ENCODE data around the gene KRT13.

Gene KRT13

DNA sequence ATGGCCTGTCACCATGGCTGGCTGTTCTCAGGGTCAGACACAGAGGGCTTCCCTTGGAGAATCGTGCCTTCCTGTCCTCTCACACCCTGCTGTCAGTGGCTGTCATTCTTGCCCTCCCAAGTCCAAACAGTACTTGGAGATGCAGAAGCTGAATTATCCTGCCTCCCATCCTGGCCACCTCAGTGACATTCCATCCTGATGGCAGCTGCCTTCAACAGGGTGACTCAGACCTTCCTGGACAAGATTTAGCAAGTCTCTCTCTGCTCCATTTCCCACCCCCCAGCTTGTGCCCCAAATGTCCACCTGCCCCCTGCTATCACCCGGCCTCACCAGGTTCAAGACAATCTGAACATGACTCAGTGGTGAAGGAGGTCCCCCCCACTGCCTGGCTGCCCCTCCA, 10.9 kb downstream of the KRT13 start:
- no peak for DNase-seq (ENCODE audit: low spot score)

DNA sequence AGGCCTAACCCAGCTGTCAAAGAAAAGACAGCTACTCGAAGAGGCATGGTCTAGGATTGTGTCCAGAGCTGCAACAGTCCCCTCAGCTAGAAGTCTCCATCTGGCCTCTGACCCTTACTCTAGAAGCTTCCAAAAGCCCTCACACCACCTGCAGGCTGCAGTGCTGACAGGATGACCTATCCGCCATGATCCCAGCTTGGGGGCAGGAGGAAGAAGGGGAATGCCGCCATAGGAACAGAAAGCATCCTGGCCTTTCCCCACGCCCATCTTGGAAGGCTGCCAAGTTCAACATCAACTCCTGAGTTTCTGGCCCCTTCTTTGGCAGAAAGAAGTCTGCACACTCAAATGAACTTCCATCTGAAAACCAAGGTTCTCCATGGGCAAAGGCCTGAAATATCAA, 12.6 kb downstream of the KRT13 start:
- no peak for DNase-seq (ENCODE audit: low spot score)

DNA sequence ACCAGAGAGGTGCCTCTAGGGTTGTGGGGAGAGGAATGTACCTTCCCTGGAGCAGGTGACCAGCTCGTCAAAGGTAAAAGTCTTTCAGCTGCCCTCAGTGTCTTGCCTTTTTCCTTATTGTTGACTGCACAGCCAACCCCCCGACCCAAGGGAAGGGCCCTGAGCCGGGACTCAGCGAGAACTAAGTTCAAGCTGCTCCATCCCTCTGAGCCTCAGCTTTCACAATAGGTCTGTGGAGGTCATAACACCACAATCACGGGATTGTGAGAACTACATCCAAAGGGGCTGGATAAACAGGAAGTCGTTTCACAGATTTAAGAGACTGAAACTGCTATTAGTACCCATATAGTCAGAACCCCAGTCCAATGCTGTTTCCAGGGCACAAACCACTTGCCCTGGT, 13.1 kb downstream of the KRT13 start:
- no peak for DNase-seq (ENCODE audit: low spot score)

DNA sequence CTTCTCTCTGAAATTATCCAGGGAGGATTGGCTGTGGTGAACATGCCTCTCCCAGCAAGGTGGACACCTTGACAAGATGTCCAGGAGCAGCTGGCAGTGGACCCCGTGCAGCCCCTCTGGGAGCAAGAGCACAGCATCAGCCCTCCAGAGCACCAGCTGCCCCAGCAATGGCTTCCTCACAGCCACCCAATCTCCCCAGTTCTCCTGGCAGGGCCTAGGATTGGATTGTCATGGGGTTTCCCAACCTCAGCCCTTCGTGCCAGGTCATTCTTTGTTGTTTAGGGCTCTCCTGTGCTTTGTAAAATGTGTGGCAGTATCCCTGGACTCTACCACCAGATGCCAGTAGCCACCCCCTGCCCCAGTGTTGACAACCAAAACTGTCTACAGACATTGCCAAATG, 13.9 kb downstream of the KRT13 start:
- no peak for DNase-seq (ENCODE audit: low spot score)

DNA sequence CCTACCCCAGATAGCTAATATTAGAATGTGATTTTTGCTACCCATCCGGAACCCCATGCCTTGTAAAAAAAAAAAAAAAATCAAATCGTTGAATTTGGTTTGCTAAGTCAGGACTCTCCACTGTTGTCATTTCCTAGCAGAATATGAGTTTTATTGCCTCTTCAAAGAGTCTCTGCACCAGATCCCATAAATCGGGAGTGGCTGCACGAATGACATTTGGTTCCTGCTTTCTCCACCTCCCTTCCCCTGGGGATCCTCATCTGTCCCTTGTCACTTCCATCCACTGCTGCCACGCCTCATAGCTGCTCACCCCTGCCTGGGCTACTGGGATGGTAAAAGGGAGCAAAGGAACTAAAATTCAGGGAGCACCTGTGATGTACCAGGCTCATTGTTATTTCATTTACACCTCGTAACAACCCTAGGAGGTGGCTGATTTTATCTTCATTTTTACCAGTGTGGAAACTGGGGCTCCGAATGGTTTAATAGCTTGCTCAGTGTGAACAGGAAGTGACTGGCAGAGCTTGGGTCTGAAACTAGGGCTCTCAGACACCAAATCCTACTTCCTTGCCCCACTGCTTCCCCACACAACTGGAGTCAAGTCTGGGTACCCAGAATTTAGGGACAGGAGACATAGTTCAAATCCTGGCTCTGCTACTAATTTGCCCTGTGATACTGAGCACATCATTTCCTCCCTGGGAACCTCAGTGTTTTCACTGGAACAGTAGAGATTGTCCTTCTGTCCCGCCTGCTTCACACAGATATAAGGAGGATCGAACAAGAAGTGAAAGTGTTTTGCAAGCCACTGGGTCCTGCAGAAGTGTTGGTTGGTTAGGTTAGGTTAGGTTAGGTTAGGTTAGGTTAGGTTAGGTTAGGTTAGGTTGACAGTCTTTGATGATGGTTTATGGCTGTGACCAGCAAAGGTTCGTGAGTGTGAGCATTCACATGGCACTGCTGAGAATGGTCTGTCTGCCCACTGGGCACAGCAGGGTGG, 15.1 kb downstream of the KRT13 start:
- DNase-seq (ENCODE audit: low spot score), result no peak

DNA sequence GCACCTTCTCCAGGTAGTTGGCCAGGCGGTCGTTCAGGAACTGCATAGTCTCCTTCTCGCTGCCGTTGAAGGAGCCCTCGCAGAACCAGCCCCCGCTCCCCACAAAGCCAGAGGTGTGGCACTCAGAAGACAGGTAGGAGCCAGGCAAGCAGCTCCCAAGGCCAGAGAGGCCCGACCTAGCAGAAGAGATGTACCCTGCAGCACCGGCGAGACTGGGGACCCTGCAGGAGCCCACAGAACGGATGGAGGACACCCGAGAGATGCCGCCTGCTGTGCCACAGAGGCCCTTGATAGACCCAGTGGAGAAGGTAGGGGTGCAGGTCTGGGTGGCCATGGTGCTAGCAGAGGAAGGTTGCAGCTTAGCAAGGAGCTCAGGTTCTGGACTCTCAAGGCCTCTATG, 15.9 kb downstream of the KRT13 start, which contains the start of gene KRT36:
Gene KRT36, minus strand, starts transcription at position 380 of the 400 bp plus-strand sequence. Its CDS starts 46 bp downstream, at position 334.
- no peak for DNase-seq (ENCODE audit: low spot score)

DNA sequence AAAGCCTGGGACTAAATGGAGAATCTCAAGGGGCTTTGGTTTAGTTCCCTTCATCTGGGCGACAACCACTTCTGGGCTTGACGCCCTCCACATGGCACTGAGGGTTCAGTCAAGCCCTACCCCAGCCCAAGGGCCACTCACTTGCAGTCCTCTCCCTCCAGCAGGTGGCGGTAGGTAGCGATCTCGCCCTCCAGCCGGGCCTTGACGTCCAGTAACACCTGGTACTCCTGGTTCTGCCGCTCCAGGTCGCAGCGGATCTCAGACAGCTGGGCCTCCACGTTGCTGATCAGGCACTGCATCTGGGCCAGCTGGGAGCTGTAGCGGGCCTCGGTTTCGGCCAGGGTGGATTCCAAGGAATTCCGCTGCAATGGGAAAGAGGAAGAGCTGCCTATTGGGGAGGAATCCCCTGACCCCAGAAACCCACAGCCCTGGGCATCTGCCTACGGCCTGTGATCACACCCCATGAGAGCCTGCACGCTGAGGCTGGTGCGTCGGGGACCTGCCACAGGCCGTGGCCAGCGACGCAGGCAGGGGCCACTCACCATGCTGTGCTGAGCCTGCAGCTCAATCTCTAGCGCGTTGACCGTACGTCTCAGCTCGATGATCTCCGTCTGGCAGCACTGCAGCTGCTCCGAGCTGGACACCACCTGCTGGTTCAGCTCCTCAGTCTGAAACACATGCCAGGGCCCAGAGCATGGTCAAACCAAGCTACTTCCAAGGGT, 18.4 kb downstream of the KRT13 start:
- no peak for DNase-seq (ENCODE audit: low spot score)

DNA sequence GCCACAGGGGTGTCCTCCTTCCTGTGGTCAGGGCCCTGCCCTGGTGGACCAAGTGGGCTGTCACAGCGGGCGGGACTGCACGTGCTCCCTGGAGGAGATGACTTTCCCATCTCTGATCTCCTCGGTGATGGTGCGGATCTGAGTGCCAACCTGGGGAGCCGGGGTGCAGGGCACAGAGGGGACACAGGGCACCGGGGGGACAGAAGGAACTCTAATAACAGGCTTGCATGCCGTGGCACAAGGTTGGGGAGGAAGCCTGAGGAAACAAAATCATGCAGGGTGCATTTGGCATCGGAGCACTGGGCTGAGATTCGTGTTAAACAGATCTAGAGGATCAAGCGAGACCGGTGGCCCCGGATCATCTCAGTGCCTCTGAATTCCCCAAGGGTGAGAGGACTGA, 19.1 kb downstream of the KRT13 start:
- no peak for DNase-seq (ENCODE audit: low spot score)

DNA sequence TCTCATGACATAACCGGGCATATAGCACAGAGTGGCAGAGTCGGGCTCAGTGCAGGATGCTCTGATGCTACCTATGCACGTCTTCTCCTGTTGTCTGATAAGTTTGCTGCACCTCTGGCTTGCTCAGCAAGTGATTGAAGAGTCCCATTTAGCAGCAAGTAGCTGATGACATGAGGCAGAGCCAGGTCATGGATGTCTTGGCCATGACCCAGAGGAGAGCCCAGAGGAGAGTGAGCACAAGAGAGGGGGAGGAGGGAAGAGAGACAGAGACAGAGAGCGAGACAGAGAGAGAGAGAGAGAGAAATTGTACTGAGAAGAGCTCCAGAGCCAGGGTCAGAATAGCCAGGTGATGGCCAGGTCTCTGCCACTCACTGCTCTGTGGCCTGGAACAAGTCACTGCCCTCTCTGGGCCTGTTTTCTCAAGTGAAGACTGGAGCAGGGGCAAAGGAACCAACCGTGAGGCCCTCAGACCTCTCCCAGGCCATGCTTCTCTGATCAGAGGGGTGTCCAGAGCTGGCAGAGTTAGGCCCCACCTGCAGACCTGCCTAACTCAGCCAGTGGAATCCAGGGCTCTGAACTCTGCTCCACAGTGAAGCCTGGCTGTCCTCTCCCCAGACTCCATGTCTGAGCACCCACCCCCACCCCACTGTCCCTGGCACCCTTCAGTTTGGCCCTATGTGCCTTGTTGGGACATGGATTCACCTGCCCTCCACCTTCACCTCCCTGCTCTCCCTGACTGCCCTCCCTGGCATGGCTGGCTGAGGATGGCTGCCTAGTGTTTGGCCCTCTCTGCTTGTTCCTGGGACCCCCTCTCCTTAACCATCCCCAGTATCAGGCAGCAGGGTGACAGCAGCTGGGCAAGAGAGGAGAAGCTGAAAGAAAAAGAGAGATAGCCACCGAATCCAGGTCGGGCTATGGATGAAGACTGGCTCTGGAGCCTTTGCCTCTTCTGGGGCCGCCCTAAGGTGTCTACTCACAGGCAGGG, 20.2 kb downstream of the KRT13 start:
- no peak for DNase-seq (ENCODE audit: low spot score)

DNA sequence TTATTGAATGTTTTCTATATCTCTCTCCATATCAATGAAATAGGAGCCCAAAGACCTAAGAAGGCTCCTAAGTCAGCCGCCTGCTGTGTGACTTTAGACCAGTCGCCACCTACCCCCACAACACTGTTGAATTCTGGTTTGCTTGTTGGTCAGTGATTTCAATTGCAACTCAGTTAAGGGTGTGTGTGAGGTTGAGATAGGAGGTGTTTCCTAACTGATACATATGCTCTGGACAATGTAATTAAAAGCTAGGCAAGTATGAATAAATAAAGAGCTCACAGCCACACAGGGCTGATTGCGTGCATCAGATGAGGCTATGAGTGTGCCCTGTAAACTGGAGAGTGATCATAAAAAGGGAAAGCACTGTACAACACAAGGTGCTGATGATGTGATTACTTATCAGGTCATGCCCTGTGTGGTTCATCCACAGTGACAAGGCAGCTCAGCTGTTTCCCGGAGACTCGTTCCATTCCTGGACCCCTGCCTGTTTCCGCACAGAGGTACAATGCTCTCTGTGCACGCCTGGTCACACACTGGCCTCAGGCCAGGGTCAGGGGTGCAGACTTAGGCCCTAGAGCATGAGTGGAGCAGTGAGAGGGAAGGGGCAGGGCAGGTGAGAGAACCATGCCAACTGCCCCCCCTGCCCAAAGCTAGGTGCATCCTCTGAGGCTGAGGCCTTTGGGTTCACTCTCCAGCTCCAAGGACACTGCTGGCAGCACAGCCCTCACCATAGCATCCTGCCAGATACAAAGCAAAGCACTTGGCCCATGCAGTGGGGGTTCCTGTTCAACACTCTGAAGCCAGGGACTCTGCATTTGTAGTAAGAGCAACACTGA, 21.2 kb downstream of the KRT13 start:
- DNase-seq (ENCODE audit: low spot score), result no peak

DNA sequence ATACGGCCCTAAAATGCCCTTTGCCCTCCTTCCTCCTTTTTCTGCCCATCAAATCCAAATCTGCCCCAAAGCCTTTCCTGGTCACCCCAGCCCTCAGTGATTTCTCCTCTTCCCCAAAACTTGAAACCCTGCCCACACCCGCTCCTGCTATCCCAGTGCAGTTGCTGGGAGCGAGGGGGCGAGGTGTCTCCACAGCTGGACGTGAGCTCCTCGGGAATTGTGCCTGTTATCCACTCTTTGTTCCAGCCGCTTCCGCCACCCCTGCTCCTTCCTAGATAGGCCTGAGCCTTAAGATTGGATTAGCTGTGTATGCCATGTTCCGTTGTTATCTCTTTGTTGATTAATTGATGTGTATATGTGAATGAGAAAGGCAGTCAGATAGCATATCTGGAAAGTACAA, 21.9 kb downstream of the KRT13 start:
- no peak for DNase-seq (ENCODE audit: low spot score)

DNA sequence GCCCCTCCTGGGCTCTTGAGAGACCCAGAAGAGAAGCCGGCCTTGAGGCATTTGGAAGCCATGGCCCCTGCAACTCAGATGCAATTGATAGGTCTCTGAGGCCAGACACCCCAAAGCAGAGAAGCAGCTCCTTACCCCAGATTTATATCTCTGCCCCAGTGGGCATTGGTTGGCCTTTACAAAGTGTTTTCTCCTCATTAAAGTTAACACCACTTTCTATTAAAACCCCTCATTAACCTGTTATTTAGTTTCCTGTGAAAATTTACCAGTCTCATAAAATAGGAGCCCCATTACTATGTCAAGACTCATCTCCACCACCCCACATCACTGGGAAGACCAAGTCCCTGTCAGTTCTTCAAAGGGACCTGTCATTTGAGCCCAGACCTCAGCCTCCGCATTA, 24.4 kb downstream of the KRT13 start, which contains the start of gene KRT35:
Gene KRT35, minus strand, starts transcription at position 116 of the 400 bp plus-strand sequence. Its CDS starts 54 bp downstream, at position 62.
- DNase-seq (ENCODE audit: low spot score), result no peak

DNA sequence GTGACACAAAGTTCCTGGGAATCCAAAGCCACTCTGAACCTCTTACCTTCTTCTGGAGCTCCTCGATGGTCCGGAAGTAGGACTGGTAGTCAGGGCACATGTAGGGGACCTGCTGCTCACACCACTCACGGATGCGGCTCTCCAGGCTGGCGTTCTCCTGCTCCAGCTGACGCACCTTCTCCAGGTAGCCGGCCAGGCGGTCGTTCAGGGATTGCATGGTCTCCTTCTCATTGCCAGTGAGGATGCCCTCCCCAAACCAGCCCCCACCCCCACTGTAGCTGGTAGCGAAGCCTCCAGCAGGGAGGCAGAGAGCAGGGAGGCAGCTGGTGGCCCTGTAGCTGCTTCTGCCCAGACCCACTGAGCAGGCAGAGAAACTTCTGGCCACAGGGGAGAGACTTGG, 24.8 kb downstream of the KRT13 start:
- no peak for DNase-seq (ENCODE audit: low spot score)

DNA sequence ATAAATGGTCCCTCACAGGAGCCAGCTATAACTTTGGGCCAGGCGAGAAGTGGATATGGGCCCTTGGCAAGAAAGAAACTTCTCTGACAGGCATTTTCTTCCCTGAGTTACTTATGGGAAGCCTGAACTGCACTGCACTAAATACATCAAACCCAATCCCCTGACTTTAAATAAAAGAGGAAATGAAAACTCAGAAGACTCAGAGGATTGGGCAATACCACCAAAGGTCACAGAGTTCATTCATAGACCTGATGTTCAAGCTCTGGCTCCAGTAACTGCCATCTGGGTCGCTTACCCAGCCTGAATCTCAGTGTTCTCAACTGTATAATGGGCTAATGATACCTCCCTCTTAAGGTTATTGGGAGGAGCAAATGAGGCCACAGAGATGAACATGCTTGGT, 25.3 kb downstream of the KRT13 start:
- no peak for DNase-seq (ENCODE audit: low spot score)

DNA sequence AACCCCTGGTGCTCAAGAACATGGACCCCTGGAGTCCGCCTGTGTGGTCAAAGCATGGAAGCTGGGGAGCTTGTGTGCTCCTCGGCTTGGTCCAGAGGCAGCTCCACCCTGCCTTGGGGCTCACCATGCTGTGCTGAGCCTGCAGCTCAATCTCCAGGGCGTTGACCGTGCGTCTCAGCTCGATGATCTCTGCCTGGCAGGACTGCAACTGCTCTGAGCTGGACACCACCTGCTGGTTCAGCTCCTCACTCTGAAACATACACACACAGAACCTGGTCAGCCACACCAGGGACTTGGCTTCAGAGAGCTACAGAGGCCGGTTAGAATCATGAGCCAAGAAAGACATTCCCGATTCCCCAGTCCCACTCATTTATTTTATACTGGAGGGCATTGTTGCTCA, 27.2 kb downstream of the KRT13 start:
- no peak for DNase-seq (ENCODE audit: low spot score)

DNA sequence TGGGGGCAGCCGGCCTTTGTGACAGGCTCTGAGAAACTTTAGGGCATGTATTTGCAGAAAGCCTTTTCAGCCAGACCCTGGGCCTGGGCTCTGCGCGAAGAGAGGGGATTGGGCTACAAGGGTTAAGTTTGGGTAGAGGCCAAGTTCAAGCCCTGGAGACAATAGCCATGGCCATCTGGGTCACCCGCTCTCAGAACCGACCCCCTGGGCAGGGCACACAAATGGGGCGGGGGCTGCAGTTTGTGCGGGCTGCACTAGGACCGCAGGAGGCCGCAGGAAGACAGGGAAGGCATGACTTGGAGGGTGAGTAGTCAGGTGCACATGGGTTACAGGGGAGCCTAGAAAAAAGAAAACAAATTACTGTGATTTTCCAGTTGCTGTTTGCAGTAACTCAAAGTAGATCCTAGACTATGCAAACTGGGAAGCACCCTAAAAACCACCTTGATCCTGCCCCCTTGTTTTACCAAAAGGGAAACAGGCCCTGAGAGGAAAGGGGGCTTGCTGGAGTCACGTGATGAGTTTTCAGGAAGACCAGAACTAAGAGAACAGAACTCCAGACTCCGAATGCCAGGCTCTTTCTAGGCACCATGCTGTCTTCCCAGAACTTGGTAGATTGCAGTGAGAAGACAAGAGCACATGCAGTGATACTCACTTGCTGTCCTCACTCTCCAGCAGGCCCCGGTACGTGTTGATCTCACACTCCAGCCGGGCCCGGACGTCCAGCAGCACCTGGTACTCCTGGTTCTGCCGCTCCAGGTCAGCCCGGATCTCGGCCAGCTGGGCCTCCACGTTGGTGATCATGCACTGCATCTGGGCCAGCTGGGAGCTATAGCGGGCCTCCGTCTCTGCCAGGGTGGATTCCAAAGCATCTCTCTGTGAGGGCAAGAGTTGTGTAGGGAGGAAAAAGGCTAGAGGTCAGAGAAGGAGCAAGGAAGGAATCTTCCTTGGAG, 28.3 kb downstream of the KRT13 start:
- DNase-seq (ENCODE audit: low spot score), result no peak

DNA sequence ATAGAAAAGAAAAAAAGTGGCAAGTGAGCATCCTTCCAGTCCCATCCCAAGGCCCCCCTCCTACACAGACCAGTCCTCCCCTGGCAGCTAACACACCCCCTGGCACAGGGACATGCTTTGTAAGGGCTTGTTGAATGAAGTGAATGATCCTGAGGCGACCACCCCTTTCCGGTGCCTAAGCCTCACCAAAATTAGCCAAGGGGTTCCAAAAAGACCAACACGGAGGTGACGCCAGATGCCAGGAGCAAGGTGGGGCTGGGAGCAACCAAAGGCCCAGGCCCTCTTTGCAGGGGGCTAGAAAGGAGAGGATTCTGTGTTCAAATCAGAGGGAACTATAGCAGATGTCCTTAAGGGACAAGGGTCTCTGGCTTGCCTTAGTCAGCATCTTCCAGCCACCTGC, 30.0 kb downstream of the KRT13 start:
- DNase-seq (ENCODE audit: low spot score), result no peak

DNA sequence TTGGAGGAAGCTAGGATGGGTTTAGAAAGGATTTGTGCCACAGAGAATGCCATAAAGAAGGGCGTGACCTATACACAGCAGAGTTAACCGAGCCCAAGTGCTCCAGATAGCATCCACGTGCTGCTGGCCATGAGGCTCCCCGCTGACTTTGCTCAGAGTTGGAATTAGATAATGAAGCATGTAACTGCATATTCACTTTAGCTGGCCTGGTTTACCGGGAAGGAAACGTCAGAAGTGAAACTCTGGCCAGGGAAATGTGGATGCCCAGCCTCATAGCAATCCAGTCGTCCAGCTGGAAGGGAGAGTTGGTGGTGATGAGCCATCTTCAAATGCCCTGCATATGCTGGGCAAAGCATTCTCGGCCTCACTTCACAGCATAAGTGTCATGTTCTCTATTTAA, 30.5 kb downstream of the KRT13 start:
- no peak for DNase-seq (ENCODE audit: low spot score)

DNA sequence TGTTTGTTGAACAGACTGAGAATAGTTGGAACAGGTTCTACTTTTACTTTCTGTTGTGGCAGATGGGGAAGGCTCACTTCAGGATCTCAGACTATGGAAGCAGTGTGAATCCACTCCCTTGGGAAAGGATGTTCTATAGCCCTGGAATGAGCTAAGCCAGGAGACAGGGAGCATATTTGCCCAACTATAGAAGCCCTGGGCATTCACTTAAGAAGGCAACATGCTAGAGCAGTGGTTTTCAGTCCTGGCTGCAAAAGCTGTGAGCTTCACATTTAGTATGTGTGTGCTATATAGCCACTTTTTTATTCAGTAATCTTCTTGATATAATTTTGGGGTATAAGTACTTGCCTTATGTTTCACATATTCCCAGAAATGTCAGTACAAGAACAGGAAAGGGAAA, 37.1 kb downstream of the KRT13 start:
- DNase-seq (ENCODE audit: low spot score), result no peak

DNA sequence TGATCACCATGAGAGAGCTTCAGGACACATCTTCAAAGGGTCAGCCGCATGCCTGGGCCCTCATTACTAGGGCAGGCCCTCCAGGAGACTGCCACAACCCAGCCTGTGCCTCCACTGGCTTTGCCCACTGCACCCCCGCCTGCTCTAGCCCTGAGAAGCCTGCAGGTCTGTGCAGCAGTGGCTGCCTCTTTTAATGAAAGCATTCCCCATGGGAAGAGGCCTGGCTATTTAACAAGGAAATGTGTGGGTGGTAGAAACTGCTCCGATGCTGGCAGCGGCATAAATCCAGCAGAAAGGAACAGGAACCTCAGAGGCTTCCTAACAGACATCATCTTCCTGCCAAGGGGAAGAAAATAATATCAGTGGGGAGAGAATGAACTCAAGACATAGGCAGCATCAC, 37.9 kb downstream of the KRT13 start:
- no peak for DNase-seq (ENCODE audit: low spot score)
